Measurements from ENCODE around the gene MMADHC. TPM values are rescaled to one million over a fixed set of nuclear protein-coding genes. Genes with fewer than 3 reads are reported as not detected.

Gene MMADHC
- total RNA-seq, 1 experiment from 2014 or later, result 89.8 TPM

GRCh38 chr2:149594411-149594810, 6.8 kb upstream of the MMADHC start:
- BruUV-seq (replicated peaks), result no TSS peak
- Mint-ChIP-seq H3K27ac (ENCODE audit: unreplicated experiment) (no peak overlapping the region), H3K4me1 (ENCODE audit: low read depth, unreplicated experiment) (peaks cover 30% of the 10 kb centered on the region), H3K9me3 (ENCODE audit: low read depth, unreplicated experiment) (peaks cover 3% of the 10 kb centered on the region), H3K27me3 (ENCODE audit: unreplicated experiment) (no peaks in the 10 kb centered on the region), H3K4me3 (ENCODE audit: low read depth, unreplicated experiment) (no peak overlapping the region), H3K36me3 (ENCODE audit: insufficient read depth, unreplicated experiment) (no peaks in the 10 kb centered on the region)
- intact Hi-C loops (cut with micrococcal nuclease; ENCODE audit: unreplicated experiment), result loop anchor here (10.0 kb wide), 1 partner anchor 1580 kb away; no protein-coding TSS in a partner anchor
- TF ChIP-seq CTCF (IDR thresholded peaks at IDR 0.05; ENCODE audit: unreplicated experiment), result no peak
- CTCF ChIA-PET, result interaction anchor here (0.6 kb wide), 1 partner anchor 546 kb away, joined by 4 read pairs; no protein-coding TSS in a partner anchor
- no peak for DNase-seq

- DNase-seq, result no peak
Observed at GRCh38 chr2:149587950-149588487, 444 bp upstream of the MMADHC start.

GRCh38 chr2:149586898-149587219, 716 bp downstream of the MMADHC start:
- no peaks in the 10 kb centered on the region for H3K27me3 Mint-ChIP-seq (ENCODE audit: unreplicated experiment)
- TF ChIP-seq CTCF (IDR thresholded peaks at IDR 0.05; ENCODE audit: unreplicated experiment), result no peak
- intact Hi-C loops (cut with micrococcal nuclease; ENCODE audit: unreplicated experiment), result no loop called here
- H3K27ac Mint-ChIP-seq (ENCODE audit: unreplicated experiment), result peak overlapping the region; percentile 98
- BruUV-seq (replicated peaks), result no TSS peak
- CTCF ChIA-PET, result interaction anchor here (0.6 to 0.8 kb wide), 2 partner anchors 1035 to 1203 kb away, joined by 3 to 4 read pairs; no protein-coding TSS in a partner anchor
- peaks cover 28% of the 10 kb centered on the region for H3K36me3 Mint-ChIP-seq (ENCODE audit: insufficient read depth, unreplicated experiment)
- peaks cover 1% of the 10 kb centered on the region for H3K9me3 Mint-ChIP-seq (ENCODE audit: low read depth, unreplicated experiment)
- DNase-seq, result no peak
- peaks cover 34% of the 10 kb centered on the region for H3K4me1 Mint-ChIP-seq (ENCODE audit: low read depth, unreplicated experiment)
- H3K4me3 Mint-ChIP-seq (ENCODE audit: low read depth, unreplicated experiment), result peak overlapping the region; percentile 91

More at GRCh38 chr2:149587950-149588487, 444 bp upstream of the MMADHC start:
- TSS peak; percentile 35 for BruUV-seq (replicated peaks)
- TF ChIP-seq CTCF (IDR thresholded peaks at IDR 0.05; ENCODE audit: unreplicated experiment), result no peak
- H3K27ac Mint-ChIP-seq (ENCODE audit: unreplicated experiment), result peak overlapping the region; percentile 98
- H3K36me3 Mint-ChIP-seq (ENCODE audit: insufficient read depth, unreplicated experiment), result peaks cover 27% of the 10 kb centered on the region
- H3K27me3 Mint-ChIP-seq (ENCODE audit: unreplicated experiment), result no peaks in the 10 kb centered on the region
- intact Hi-C loops (cut with micrococcal nuclease; ENCODE audit: unreplicated experiment), result no loop called here
- H3K4me3 Mint-ChIP-seq (ENCODE audit: low read depth, unreplicated experiment), result peak overlapping the region; percentile 91
- H3K4me1 Mint-ChIP-seq (ENCODE audit: low read depth, unreplicated experiment), result peaks cover 27% of the 10 kb centered on the region
- CTCF ChIA-PET, result no interaction called here
- peaks cover 3% of the 10 kb centered on the region for H3K9me3 Mint-ChIP-seq (ENCODE audit: low read depth, unreplicated experiment)

- Mint-ChIP-seq H3K9me3 (ENCODE audit: low read depth, unreplicated experiment) (no peaks in the 10 kb centered on the region), H3K27me3 (ENCODE audit: unreplicated experiment) (no peaks in the 10 kb centered on the region), H3K4me3 (ENCODE audit: low read depth, unreplicated experiment) (peak overlapping the region; percentile 91), H3K36me3 (ENCODE audit: insufficient read depth, unreplicated experiment) (peaks cover 34% of the 10 kb centered on the region), H3K27ac (ENCODE audit: unreplicated experiment) (no peak overlapping the region), H3K4me1 (ENCODE audit: low read depth, unreplicated experiment) (peaks cover 41% of the 10 kb centered on the region)
- TF ChIP-seq CTCF (IDR thresholded peaks at IDR 0.05; ENCODE audit: unreplicated experiment), result no peak
- BruUV-seq (replicated peaks), result no TSS peak
- CTCF ChIA-PET, result no interaction called here
- intact Hi-C loops (cut with micrococcal nuclease; ENCODE audit: unreplicated experiment), result no loop called here
- no peak for DNase-seq
Observed at GRCh38 chr2:149586063-149586462, 1.5 kb downstream of the MMADHC start.
